NCI-H146 (cell line): ENCODE data around the gene CBLC.

Experiments used
- DNase-seq: peaks from one replicate; lab custom pipeline; 2025; lab: John Stamatoyannopoulos, UW

Gene CBLC

DNA sequence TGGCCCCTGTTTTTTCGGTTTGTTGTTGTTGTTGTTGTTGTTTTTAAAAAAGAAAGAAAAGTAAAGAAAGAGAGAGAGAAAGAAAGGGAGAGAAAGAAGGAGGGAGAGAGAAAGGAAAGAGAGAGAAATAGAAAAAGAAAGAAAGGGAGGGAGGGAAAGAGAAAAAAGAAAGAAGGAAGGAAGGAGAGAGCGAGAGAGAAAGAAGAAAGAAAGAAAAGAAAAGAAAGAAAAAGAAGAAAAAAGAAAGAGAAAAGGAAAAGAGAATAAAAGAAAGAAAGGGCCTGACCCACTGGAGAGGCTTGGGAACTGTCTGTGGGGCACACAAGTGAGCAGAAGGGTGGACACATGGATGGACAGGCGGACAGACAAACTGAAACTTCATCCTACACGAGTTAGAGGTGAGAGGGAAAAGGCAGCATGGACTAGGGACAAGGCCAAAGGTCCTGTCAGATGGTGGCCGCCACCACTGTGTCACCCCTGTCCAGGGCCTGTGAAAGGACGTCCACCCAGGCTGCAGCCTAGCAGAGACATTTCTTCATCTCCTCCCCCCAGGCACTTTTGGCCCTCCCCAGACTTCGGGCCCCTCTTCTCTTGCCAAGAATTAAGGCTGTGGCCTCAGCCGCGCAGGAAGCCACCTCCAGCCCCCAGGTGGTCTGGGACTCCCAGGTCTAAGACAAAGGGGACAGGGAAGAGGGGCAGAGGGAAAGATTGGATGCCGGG, 22.1 kb downstream of the CBLC start:
- DNase-seq: no peak

- DNase-seq: peak; percentile 82
These were observed 22.8 kb downstream of the CBLC start for GRCh38 chr19:44800461-44800860.

DNA sequence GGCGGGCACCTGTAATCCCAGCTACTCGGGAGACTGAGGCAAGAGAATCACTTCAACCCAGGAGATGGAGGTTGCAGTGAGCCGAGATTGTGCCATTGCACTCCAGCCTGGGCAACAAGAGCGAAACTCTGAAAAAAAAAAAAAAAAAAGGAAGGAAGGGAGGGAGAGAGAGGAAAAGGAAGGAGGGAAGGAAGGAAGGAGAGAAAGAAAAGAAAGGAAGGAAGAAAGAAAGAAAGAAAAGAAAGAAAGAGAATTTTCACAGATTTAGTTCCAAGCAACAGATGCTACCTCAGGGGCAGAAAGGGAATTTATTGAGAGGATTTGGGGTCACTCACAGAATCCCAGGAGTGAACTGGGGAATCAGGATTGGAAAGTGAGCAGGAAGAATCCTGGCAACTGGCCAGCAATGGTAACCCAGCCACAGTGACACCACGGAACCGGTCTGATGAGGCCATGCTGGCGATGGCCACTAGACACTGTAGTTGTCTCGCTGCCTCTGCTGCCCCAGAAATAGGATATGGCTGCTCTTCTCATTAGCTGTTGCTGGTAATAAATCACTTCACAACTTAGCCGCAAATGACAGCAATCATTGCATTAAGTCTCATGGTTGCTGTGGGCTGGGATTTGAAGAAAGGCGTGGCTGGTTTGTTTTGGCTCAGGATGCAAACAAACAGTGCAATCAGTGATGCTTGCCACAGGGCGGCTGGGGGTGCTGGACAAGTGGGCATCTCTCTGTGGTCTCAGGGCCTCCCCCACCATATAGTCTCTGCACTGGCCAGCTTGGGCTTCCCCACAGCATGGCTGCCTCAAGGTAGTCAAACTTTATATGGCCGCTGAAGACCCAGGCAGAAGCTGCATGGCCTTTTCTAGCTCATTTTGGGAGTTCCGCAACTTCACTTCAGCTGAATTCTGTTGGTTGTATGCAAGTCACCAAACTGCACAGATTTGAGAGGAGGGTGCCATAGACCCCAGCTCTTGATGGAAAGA, 26.0 kb downstream of the CBLC start:
- DNase-seq: no peak

- no peak for DNase-seq
These were observed 28.6 kb downstream of the CBLC start for GRCh38 chr19:44806291-44806690.

DNA sequence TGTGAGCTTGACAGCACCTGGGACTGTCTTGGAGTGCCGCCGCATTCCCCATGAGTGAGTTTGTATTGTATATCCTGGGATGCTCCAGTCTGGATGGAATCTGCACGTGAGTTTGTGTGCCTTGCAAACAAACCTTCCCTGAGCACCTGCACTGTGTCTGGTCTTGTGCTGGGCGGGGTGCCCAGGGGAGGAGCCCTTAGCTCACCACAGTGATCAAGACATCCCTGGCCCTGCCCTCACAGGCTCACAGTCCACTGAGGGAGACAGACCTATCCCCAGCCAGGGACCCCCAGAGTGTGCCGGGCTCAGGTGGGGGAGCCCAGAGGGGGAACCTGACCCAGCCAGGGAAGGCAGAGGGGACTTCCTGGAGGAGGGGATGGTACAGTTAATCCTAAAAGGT, 29.5 kb downstream of the CBLC start:
- DNase-seq: peak; percentile 96

GRCh38 chr19:44807652-44808462, 30.2 kb downstream of the CBLC start:
- DNase-seq: peak; percentile 97

GRCh38 chr19:44808463-44809371, 31.0 kb downstream of the CBLC start, which contains the start of gene BCAM:
TSS of gene BCAM (plus strand) at chr19:44809103. CDS start at chr19:44809125, 22 bp downstream.
- DNase-seq: peak; percentile 91

DNA sequence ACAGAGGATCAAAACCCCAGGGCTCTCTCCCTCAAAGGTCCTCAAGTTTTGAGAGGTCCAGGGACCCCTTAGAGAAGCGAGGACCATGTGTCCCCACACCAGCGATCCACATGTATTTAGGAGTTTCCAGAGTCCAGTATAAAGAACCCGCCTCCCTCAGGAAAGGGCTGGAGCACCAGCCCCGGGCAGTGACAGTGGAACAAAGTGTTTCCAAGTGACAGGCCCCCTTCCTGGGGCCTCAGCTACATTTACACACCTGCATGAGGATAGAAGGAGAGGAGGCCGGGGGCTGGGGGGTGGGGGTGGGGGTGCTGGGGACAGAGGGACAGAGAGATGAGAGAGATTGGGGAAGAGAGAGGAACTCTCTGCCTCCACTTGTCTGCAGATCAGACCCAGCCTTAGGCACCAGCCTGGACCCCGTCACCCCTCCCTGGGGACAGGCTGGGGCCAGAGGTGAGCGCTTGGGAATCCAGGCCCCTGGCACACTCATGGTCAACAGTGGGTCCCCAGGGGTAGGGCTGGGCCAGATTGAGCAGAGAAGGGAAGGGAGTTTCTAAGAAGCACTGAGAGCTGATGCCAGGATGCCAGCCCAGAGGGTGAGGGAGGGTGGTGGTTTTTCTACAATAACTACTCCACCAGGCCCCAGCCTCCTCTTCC, 32.0 kb downstream of the CBLC start:
- peak; percentile 57 for DNase-seq

GRCh38 chr19:44810234-44811121, 32.8 kb downstream of the CBLC start:
- no peak for DNase-seq

DNA sequence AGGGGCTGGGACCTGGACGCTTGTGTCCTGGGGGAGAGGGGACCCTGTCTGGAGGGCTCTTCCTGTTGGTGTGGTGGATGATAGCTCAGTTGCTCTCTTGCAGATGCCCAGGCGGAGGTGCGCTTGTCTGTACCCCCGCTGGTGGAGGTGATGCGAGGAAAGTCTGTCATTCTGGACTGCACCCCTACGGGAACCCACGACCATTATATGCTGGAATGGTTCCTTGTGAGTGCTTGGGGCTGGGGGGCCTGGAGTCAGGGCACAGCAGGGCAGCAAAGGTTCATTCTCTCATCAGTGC, 33.4 kb downstream of the CBLC start:
- no peak for DNase-seq

DNA sequence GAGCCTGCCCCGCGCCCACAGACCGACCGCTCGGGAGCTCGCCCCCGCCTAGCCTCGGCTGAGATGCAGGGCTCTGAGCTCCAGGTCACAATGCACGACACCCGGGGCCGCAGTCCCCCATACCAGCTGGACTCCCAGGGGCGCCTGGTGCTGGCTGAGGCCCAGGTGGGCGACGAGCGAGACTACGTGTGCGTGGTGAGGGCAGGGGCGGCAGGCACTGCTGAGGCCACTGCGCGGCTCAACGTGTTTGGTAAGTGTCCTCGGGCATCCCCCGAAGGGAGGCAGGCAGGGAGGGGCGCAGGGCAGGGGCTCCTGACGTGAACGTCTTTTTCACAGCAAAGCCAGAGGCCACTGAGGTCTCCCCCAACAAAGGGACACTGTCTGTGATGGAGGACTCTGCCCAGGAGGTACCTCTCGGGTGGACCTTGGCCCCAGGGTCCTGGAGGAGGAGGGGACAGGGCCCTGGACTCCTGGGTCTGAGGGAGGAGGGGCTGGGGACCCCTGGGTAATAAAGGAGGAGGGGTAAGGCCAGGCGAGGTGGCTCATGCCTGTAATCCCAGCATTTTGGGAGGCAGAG, 34.5 kb downstream of the CBLC start:
- DNase-seq: no peak

DNA sequence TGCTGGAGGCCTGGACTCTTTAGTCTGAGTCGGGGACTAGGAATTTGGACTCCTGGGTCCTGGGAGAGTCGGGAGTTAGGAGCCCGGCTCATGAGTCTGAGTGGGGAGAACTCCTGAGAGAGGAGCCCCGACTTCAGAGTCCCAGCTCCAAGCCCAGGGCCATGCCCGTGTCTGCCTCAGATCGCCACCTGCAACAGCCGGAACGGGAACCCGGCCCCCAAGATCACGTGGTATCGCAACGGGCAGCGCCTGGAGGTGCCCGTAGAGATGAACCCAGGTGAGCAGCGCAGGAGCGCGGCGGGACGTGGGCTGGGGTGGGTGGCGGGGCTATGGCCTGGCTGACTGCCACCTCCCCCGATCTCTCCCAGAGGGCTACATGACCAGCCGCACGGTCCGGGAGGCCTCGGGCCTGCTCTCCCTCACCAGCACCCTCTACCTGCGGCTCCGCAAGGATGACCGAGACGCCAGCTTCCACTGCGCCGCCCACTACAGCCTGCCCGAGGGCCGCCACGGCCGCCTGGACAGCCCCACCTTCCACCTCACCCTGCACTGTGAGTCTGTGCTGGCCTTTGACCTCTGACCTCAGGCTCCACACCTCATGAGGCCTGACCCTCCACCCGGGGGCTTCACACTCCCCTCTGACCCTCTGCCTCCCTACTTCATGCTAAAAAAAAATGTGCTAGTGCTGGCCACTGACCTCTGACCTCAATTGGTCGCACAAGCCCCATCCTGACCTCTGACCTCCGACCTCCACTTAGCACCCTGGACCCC, 35.6 kb downstream of the CBLC start:
- no peak for DNase-seq

- DNase-seq: no peak
These were observed 36.3 kb downstream of the CBLC start for GRCh38 chr19:44813841-44814470.

DNA sequence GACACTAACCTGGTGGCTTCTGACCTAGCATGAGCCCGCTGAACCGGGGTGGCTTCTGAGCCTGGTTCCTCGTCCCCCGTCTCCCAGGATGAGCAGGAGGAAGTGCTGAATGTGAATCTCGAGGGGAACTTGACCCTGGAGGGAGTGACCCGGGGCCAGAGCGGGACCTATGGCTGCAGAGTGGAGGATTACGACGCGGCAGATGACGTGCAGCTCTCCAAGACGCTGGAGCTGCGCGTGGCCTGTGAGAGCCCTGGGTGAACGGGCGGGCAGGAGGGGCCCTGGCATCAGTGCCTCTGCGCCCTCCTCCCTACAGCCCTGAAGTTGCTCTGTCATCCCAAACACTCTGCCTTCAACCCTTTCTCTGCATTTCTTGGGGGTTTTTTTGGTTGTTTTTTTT, 36.8 kb downstream of the CBLC start:
- no peak for DNase-seq

GRCh38 chr19:44816301-44816700, 38.6 kb downstream of the CBLC start:
- DNase-seq: no peak

DNA sequence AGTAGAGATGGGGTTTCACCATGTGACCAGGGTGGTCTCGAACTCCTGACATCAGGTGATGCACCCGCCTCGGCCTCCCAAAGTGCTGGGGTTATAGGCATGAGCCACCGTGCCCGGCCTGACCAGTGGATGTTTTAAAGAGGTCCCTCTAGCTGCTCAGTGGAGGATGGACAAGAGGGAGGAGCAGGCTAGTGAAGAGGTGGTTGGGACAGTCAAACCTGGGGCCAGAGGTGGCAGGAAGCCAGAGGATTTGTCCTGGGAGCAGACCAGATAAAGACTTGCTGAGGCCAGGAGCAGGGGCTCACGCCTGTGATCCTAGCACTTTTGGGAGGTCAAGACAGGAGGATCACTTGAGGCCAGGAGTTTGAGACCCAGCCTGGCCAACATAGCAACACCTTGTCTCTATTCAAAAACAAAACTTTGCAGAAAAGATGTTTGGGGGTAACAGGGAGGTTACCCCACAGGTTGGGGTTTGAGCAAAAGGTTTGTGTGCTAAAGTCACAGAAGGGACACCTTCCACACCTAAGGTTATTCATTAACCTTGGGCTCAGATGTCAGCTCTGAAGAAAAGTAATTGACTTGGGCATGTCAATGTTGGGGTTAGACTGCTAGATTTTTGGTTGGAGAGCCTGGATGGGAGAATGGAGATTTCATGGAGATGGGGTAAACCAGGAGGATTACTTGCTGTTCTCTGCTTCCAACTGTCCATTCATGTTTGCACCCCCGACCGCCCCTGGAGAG, 40.2 kb downstream of the CBLC start:
- DNase-seq: no peak

GRCh38 chr19:44818466-44819031, 40.9 kb downstream of the CBLC start:
- DNase-seq: no peak
